ENCODE results near the gene DRGX. TPM values are rescaled to one million over a fixed set of nuclear protein-coding genes. Genes with fewer than 3 reads are reported as not detected.

DRGX gene
- total RNA-seq, 1 donor from 2014 or later: not detected

DNA sequence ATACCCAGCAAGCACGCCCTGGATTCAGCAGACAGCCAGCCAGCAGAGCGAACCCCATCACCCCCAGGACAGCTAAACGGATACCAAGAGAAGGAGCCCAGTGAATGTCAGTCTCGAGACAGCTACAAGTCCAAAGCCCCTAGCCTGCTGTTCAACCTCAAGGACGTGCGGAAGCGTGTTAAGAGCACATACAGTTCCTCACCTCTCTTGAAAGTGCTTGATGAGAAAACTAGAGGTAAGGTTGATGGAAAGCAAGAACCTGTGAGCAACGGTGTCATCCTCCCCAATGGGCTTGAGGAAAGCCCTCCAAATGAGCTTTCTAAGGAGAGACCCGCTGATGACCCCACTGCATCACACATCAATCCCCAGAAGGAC, 72.0 kb downstream of the DRGX start:
- Histone ChIP-seq H3K27me3 (no peaks in the 10 kb centered on the region), H3K9me3 (no peaks in the 10 kb centered on the region), H3K36me3 (no peaks in the 10 kb centered on the region), H3K27ac (no peak overlapping the region), H3K4me3 (no peak overlapping the region), H3K4me1 (no peaks in the 10 kb centered on the region)
- TF ChIP-seq, protein P1, sequence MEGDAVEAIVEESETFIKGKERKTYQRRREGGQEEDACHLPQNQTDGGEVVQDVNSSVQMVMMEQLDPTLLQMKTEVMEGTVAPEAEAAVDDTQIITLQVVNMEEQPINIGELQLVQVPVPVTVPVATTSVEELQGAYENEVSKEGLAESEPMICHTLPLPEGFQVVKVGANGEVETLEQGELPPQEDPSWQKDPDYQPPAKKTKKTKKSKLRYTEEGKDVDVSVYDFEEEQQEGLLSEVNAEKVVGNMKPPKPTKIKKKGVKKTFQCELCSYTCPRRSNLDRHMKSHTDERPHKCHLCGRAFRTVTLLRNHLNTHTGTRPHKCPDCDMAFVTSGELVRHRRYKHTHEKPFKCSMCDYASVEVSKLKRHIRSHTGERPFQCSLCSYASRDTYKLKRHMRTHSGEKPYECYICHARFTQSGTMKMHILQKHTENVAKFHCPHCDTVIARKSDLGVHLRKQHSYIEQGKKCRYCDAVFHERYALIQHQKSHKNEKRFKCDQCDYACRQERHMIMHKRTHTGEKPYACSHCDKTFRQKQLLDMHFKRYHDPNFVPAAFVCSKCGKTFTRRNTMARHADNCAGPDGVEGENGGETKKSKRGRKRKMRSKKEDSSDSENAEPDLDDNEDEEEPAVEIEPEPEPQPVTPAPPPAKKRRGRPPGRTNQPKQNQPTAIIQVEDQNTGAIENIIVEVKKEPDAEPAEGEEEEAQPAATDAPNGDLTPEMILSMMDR (IDR thresholded peaks at IDR 0.05): no peak
- intact Hi-C loops (cut with DNase I): no loop called here
- no peak for DNase-seq (ENCODE audit: low spot score in 2 of 2)

DNA sequence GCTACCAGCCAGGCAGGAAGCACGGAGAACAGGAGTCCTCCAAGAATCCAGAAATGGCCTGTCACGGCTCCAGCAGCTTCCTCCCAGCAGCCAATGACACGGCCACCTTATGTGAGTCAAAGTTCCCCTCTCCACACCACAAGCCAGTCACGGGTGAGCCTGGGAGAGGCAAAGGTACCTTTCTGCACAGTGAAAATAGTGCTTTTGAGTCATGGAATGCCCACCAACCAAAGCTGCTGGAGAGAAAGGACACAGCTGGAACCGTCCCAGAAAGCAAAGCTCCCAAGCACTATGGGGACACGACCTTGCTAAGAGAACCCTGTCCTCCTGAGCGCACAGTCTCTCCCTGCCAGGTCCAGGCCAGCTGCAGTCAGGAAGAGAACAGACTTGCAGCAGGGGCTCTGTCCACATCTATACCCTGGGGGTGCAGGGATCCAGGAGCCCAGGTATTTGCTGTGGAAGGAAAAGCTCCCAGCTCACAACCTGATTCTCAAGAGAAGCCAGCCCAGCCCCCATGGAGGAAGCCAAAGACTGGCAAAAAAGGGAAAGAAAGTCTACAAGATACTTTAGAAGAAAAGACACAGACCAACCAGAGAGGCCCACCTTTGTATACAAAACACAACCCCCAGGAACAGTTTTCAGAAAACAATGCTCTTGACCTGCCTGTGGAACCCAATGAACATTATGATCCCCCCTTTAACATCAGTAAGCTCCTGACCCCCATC, 72.6 kb downstream of the DRGX start:
- H3K9me3 ChIP-seq: no peaks in the 10 kb centered on the region
- TF ChIP-seq, protein P1 (IDR thresholded peaks at IDR 0.05): no peak
- H3K4me1 ChIP-seq: no peaks in the 10 kb centered on the region
- no peaks in the 10 kb centered on the region for H3K36me3 ChIP-seq
- intact Hi-C loops (cut with DNase I): no loop called here
- no peaks in the 10 kb centered on the region for H3K27me3 ChIP-seq
- H3K4me3 ChIP-seq: no peak overlapping the region
- H3K27ac ChIP-seq: no peak overlapping the region
- no peak for DNase-seq (ENCODE audit: low spot score in 2 of 2)

DNA sequence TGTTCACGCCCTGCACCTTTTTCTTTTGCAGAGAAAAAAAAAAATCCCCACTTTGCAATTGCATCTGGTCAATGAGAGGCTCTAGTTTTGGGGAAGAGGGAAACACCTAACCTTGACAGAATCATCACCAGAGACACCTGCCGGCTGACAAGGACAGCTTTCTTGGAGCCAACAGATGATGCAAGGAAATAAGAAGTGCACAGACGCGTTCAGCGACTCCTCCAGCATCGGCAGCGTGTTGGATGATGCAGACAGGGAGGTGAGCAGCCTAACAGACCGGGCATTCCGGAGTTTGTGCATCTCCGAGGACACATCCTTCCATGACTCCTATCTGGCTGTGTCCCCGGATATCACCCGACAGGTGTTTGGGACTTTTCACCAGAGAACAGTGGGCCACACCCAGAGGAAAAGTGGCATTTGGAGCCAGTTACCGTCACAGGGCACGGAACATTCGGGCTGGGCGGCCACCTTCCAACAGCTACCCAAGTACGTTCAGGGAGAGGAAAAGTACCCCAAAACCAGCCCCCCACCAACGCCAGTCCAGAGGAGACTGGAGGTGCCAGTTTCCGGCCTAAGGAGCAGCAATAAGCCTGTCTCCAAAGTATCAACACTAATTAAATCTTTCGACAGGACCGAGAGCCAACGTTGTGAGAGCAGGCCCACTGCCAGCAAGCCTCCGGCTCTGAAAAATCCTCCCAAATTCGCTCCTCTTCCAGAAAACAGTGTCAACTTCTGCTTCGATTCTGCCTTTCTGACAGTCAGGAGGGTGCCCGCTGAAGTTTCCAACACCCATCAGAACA, 73.3 kb downstream of the DRGX start:
- TF ChIP-seq, protein P1 (IDR thresholded peaks at IDR 0.05): no peak
- no peaks in the 10 kb centered on the region for H3K27me3 ChIP-seq
- no peaks in the 10 kb centered on the region for H3K4me1 ChIP-seq
- H3K27ac ChIP-seq: no peak overlapping the region
- no peaks in the 10 kb centered on the region for H3K9me3 ChIP-seq
- DNase-seq (ENCODE audit: low spot score in 2 of 2): no peak
- no peaks in the 10 kb centered on the region for H3K36me3 ChIP-seq
- intact Hi-C loops (cut with DNase I): no loop called here
- no peak overlapping the region for H3K4me3 ChIP-seq

DNA sequence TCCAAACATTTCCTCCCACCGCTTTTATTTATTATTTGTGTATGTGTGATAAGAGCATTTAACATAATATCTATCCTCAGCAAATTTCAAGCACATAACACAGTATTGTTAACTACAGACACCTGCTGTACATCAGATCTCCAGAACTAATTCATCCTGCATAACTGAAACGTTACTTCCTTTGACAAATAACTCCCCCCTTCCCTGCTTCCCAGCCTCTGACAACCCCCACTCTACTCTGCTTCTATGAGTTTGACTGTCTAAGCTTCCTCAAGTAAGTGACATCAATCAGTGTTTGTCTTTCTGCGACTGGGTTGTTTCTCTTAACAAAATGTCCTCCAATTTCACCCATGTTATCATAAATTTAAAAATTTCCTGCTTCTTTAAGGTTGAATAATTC, 74.9 kb downstream of the DRGX start:
- no peaks in the 10 kb centered on the region for H3K4me1 ChIP-seq
- H3K27ac ChIP-seq: no peak overlapping the region
- DNase-seq (ENCODE audit: low spot score in 2 of 2): no peak
- H3K9me3 ChIP-seq: no peaks in the 10 kb centered on the region
- H3K36me3 ChIP-seq: no peaks in the 10 kb centered on the region
- no peaks in the 10 kb centered on the region for H3K27me3 ChIP-seq
- TF ChIP-seq, protein P1 (IDR thresholded peaks at IDR 0.05): no peak
- no peak overlapping the region for H3K4me3 ChIP-seq
- intact Hi-C loops (cut with DNase I): no loop called here

DNA sequence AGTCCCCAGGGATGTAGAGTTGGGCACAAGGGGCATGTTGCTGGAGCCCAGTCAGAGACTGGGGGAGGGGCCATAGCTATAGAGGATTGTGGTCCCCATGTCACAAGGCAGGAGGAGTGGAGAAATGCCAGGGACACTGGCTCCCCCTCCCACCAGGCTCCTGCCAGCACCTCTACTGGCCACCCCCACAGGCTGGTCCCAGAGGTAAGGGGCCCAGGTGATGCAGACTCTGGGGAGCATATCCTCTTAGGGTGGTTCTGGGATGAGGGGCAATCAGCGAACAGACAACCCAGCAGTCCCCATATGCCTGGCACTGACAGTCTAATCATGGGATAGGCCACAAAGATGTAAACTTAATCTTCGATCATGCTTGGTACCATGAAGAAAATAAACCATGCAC, 75.7 kb downstream of the DRGX start:
- intact Hi-C loops (cut with DNase I): no loop called here
- Histone ChIP-seq H3K4me1 (no peaks in the 10 kb centered on the region), H3K4me3 (no peak overlapping the region), H3K36me3 (no peaks in the 10 kb centered on the region), H3K27ac (no peak overlapping the region), H3K9me3 (no peaks in the 10 kb centered on the region), H3K27me3 (no peaks in the 10 kb centered on the region)
- TF ChIP-seq, protein P1 (IDR thresholded peaks at IDR 0.05): no peak
- DNase-seq (ENCODE audit: low spot score in 2 of 2): no peak

Data from ascending aorta (tissue), 2 donors.